ES-I3 (cell line): Measurements from ENCODE around the gene FGF1.
"Not testable (repeated sequence)": the region's sequence is repeated elsewhere in the genome, so short reads cannot be mapped to it uniquely, and the experiment has no call there.

Source experiments
- H3K36me3 ChIP-seq: 2 replicates; pipeline ENCODE4 v1.6.1; 2013; ENCODE audit warnings: mild to moderate bottlenecking, low read length, control low read depth, moderate library complexity; ENCODE audit not compliant: insufficient read depth
- H3K4me1 ChIP-seq: 2 replicates; pipeline ENCODE4 v1.6.1; 2013; ENCODE audit warnings: mild to moderate bottlenecking, control low read depth, low read length; ENCODE audit not compliant: insufficient read depth
- H3K9ac ChIP-seq: 2 replicates; pipeline ENCODE4 v1.6.1; 2013; ENCODE audit warnings: low read depth, mild to moderate bottlenecking, low read length, moderate library complexity
- H3K9me3 ChIP-seq: 2 replicates; pipeline ENCODE4 v1.6.1; 2013; ENCODE audit warnings: mild to moderate bottlenecking, low read length, moderate library complexity; ENCODE audit not compliant: control insufficient read depth, insufficient read depth

Gene FGF1

DNA sequence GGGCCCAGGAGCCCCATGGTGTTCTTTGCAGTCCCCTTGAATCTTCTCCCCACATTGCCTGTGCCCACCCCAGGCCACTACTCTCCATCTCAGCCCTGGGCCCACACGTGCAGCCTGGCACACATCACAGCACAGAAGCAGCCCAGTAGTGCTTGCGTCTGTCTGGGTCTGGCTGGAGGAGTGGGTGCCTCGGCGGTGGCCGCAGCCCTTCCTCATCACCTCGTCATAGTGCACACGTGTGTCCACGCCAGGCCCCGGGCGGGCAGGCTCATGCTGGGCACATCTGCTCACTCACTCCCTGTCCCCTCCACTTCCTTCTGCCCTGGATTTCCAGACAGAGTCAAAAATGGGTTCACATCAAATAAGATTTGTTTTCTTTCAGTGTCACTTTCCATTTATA, 33.3 kb downstream of the FGF1 start:
- peaks cover 10% of the 10 kb centered on the region for H3K4me1 ChIP-seq
- no peaks in the 10 kb centered on the region for H3K9me3 ChIP-seq
- H3K9ac ChIP-seq: no peak overlapping the region
- no peaks in the 10 kb centered on the region for H3K36me3 ChIP-seq

DNA sequence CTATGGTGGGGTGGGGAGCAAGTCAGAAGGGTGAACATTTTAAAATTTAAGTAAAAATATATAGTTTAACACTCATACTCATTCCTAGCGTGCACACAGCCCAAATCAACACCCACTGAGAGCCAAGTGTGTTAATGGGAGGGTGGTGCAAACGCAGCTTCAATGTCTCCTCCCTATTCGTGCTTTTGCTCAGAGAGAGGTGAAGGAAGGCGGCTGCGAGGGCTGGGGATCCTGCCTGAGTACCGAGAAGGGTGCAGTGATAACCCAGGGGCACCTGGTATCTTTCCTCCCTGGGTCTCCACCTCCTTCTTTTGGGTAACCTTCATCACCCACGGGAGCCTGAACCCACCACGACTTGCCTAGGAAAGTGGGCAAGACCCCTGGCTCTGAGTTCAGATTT, 35.0 kb downstream of the FGF1 start:
- no peaks in the 10 kb centered on the region for H3K36me3 ChIP-seq
- peaks cover 10% of the 10 kb centered on the region for H3K4me1 ChIP-seq
- H3K9me3 ChIP-seq: no peaks in the 10 kb centered on the region
- H3K9ac ChIP-seq: no peak overlapping the region

DNA sequence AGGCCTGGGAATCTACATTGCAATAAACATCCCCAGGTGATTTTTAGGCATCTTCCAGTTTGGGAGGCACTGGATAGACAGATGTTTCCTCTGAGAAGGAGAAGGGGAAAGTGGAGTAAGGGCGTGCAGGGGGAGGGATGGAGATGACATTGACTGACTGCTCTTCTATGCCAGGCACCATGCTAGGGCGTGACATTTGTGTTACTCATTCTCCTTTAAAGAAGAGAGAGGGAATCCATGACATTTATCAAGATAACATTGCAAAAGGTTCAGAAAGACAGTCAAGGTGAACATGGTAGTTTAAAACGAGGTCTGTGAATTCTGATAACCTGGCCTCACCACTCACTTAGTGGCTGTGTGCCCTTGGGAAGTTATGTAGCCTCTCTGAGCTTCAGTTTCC, 35.8 kb downstream of the FGF1 start:
- H3K9me3 ChIP-seq: no peaks in the 10 kb centered on the region
- no peak overlapping the region for H3K9ac ChIP-seq
- no peaks in the 10 kb centered on the region for H3K36me3 ChIP-seq
- H3K4me1 ChIP-seq: peaks cover 11% of the 10 kb centered on the region

DNA sequence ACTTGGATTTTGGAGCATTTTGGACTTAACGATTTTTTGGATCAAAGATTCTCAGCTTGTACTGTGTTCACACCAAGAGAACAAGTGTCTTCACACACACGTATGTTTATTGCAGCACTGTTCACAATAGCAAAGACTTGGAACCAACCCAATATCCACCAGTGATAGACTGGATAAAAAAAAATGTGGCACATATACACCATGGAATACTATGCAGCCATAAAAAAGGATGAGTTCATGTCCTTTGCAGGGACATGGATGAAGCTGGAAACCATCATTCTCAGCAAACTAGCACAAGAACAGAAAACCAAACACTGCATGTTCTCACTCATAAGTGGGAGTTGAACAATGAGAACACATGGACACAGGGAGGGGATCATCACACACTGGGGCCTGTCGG, 37.8 kb downstream of the FGF1 start:
- H3K36me3 ChIP-seq, H3K9ac ChIP-seq, H3K9me3 ChIP-seq: not testable (repeated sequence)
- H3K4me1 ChIP-seq: peaks cover 26% of the 10 kb centered on the region

DNA sequence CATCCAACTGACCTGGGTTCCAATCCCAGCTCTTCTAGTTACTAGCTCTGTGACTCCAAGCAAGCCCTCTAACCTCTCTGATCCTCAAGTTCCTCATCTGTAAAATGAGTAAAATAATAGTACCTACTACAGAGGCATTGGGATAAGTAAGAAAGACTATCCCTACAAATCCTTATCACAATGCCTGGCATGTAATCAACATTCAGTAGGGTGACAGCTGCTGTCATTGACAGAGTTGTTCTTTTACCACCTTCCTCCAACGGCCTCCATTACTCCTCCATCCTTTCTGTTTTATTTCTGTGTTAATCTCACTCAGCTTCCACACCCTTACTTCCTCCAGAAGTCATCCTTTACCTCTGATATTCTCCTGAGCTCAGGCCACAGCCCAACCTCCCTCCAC, 40.4 kb downstream of the FGF1 start:
- peaks cover 20% of the 10 kb centered on the region for H3K4me1 ChIP-seq
- H3K9me3 ChIP-seq: no peaks in the 10 kb centered on the region
- H3K9ac ChIP-seq: no peak overlapping the region

DNA sequence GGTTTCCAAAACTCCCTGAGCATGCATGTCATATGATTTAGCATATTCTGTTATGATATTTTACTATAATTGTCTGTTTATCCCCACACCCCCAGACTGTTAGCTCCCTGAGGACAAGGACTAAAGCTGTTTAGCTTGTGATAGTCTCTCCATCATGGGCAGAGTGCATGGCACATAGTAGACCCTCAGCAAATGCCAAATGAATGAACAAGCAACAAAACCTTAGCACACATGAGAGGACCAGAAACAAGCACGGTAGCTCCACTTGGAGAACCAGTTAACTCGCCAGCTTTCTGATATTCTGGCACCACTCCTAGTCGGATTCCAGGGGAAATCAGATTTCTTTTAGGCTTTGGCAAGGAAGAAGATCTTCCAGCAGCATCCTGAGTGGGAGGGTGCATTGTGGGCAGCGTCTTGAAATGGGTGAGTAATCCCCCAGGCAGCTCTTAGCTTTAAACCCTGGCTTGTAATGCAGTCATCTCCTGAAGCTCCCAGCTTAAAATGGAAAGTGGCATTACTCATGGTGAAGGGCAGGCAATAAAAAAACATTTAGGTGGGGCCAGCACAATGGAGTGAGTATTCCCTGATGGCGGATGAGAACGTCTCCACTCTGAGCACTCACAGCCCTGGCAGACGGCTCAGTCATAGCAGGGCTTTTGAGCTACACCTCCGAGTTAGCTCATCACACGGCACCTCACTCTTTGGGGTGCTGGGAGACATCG, 41.1 kb downstream of the FGF1 start:
- H3K9me3 ChIP-seq: no peaks in the 10 kb centered on the region
- no peak overlapping the region for H3K9ac ChIP-seq
- peaks cover 20% of the 10 kb centered on the region for H3K4me1 ChIP-seq
- no peaks in the 10 kb centered on the region for H3K36me3 ChIP-seq

More for the DNA sequence above, 40.4 kb downstream of the FGF1 start:
- H3K36me3 ChIP-seq: no peaks in the 10 kb centered on the region

DNA sequence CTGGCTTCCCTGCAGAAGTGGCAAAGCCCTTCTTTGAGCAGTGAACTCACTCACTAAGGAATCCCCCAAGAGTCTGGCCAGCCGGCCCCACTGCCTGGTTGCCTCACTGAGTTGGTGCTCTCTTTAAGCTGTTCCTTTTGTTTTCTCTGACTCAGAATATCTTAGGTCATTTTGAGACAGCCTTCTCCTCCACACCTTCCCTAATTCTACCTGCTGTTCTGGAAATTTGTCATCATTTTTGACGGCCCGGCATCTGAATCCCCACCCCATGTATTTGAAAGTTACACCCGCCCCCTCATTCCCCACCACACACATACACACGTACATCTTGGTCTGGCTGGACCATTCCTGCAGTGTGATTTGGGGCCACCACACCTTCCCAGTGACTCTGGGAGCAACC, 41.8 kb downstream of the FGF1 start:
- no peaks in the 10 kb centered on the region for H3K36me3 ChIP-seq
- peaks cover 20% of the 10 kb centered on the region for H3K4me1 ChIP-seq
- H3K9me3 ChIP-seq: no peaks in the 10 kb centered on the region
- no peak overlapping the region for H3K9ac ChIP-seq

DNA sequence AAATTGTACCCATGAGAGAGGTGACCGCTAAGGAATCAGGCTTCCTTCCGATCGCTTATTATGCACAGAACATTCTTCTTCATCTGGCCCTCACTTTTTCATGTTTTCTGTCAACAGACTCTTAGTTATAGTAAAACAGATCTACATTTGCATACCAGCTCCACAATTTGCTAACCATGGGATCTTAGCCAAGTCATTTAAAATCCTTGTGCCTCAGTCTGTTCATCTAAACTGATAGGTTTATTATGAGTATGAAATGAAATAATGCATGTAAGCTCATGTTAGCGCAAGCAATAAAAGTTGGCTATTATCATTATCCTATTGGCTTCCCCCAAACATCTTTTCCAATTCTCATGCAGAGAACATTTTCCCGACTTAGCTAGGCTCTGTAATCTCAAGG, 42.3 kb downstream of the FGF1 start:
- H3K4me1 ChIP-seq: peaks cover 20% of the 10 kb centered on the region
- no peak overlapping the region for H3K9ac ChIP-seq

DNA sequence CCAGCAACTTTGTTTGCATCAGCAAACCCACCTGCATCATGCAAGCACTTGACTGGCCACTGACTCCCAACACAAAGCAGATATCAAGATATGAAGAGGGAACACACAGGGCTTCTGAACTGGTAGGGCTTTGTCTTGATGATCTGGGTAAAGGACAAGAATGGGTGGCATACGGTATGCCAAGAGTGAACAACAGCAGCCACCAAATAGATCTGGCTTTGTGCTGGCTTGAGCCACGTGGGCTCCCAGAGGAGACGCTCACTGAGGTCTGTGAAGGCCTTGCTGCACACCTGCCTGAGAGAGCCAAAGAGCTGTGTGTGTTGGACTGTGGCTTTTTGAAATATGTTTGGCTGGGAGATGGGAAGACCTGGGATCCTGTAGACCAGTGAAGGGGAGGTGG, 43.5 kb downstream of the FGF1 start:
- no peak overlapping the region for H3K9ac ChIP-seq

More for the DNA sequence above, 42.3 kb downstream of the FGF1 start:
- Histone ChIP-seq H3K36me3 (no peaks in the 10 kb centered on the region), H3K9me3 (no peaks in the 10 kb centered on the region)

DNA sequence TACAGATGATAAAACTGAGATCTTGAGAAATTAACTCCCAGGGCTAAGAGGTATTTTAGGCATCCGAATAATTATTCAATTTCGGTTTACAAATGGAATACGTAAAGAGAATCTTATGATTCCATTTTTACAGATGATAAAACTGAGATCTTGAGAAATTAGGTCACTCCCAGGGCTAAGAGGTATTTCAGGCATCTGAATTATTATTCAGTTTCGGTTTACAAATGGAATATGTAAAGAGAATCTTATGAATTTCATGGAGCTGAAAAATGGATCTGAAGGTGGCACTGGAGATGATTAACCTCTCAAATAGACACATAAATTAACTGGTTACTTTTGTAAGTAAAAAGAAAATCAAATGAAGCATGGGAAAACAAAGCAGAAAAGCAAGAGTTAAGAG, 44.2 kb downstream of the FGF1 start:
- H3K9ac ChIP-seq: no peak overlapping the region
- H3K36me3 ChIP-seq: no peaks in the 10 kb centered on the region
- peaks cover 20% of the 10 kb centered on the region for H3K4me1 ChIP-seq
- H3K9me3 ChIP-seq: no peaks in the 10 kb centered on the region

More for the DNA sequence above, 43.5 kb downstream of the FGF1 start:
- no peaks in the 10 kb centered on the region for H3K9me3 ChIP-seq
- peaks cover 20% of the 10 kb centered on the region for H3K4me1 ChIP-seq
- no peaks in the 10 kb centered on the region for H3K36me3 ChIP-seq

DNA sequence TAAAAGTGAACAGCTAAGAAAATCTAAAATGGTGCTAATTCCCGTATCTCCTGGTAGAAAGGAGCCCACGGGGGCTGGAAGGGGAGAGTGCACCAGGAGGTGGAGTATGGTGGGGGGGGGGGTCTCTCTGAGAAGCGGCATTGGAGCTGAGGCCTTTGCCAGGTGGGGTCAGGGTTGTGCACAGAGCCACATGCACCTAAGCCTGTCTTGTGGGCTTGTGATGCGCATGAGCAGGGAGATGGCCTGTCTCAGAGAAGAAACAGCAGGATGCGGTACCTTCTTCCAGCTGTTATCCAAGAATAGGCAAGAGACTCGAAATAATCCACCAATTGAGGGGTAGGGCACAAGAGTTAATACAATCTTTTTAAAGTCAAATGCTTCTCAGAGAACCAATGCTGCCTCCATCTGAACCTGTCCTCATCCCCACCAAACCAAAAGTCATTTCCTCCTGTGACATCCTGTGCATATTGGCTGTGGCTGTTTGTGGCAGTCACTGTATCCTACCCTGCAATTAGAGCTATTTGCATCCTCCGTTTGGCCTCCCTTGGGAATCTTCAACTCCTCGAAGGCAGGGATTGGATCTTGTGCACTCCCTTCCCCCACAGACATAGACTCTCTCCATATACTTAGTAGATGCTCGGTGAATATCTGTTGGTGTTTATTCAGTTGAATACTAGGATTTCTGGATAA, 45.4 kb downstream of the FGF1 start:
- Histone ChIP-seq H3K9me3 (no peaks in the 10 kb centered on the region), H3K36me3 (no peaks in the 10 kb centered on the region), H3K9ac (no peak overlapping the region), H3K4me1 (peaks cover 20% of the 10 kb centered on the region)

DNA sequence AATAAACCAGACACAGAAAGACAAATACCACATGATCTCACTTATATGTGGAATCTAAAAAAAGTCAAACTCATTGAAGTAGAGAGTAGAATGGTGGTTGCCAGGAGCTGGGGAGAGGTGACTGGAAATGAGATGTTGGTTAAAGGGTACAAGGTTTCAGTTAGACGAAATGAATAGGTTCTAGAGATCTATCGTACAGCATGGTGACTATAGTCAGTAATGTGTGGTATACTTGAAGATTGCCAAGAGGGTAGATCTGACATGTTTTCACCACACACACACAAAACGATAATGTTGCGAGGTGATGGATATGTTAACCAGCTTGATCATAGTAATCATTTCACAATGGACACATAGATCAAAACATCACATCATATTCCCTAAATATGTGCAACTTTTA, 46.4 kb downstream of the FGF1 start:
- Histone ChIP-seq H3K9me3 (no peaks in the 10 kb centered on the region), H3K4me1 (peaks cover 11% of the 10 kb centered on the region), H3K9ac (no peak overlapping the region), H3K36me3 (no peaks in the 10 kb centered on the region)

DNA sequence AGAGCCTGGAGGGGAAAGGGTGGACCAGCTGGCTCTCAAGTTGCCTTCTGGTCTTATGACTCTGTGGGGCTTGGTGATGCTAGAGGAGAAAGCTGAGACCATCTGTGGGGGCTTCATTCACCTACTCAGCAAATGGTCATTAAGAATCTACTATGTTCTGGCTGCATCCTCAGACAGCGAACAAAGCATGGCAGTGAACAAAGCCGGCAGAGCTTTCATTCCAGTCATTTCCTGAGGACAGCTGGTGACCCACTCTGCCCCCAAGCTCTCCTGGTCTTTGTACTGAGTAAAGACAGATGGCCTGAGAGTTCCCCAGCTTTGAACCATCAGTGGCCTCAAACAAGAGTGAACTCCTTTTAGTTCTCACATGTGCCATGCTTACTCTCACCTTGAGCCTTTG, 48.0 kb downstream of the FGF1 start:
- Histone ChIP-seq H3K9ac (no peak overlapping the region), H3K36me3 (no peaks in the 10 kb centered on the region), H3K4me1 (no peaks in the 10 kb centered on the region), H3K9me3 (no peaks in the 10 kb centered on the region)

DNA sequence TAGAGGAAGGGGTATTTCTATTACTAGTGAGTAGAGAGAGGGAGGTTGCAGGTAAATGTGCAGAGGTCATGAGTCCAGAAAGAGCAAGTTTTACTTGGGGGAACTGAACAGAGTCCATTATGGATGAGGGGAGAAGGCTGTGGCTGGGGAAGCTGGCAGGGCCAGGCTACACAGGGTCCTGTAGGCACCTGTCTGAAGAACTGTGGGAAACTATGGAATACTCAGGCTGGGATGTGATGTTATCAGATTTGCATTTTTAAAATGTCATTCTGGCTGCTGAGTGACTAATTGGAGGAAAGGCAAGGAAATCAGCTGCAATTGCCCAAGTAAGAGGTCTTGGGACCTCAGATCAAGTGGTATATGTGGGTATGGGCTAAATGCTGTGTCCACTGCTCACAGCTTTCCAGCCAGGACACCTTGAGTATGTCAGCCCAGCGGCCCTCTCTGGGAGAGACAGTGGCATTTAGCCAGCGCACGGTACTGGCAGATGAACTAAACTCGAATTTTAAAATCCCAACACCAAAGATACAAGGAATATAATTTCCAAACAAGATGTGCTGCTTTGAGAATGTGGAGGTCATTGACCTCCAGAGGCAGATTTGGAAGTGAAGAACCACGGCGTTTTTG, 49.1 kb downstream of the FGF1 start:
- H3K36me3 ChIP-seq: no peaks in the 10 kb centered on the region
- no peak overlapping the region for H3K9ac ChIP-seq

DNA sequence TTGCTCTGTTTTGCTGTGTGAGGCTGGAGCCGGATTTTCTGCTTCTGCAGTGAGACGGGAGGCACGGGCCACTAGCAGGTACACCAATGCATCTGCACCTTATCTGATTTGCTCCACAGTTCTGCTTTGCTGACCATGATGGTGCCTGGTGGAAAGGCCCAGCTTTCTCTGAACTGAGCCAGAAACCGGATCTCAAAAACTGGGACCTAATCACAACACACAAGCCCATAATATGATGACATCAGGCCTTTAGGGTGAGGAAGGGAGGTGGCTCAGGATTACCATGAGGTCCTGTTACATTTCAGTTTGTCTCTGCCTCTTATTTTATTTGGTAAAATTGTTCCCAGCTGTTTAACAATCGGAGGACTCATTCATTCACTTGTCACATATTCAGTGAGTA, 49.8 kb downstream of the FGF1 start:
- Histone ChIP-seq H3K36me3 (no peaks in the 10 kb centered on the region), H3K9me3 (no peaks in the 10 kb centered on the region), H3K9ac (no peak overlapping the region), H3K4me1 (no peaks in the 10 kb centered on the region)

More for the DNA sequence above, 49.1 kb downstream of the FGF1 start:
- H3K4me1 ChIP-seq: no peaks in the 10 kb centered on the region
- H3K9me3 ChIP-seq: no peaks in the 10 kb centered on the region
